Fibroblast of mammary gland (primary cell): ENCODE measurements around the gene NTN3.

Source experiments
- DNase-seq: peaks from one replicate; pipeline ENCODE4 v3.0.0-alpha.2; 2010; ENCODE audit warnings: low read depth
- H3K4me3 ChIP-seq: 2 replicates; pipeline ENCODE4 v1.5.1; 2011; ENCODE audit warnings: low read depth, mild to moderate bottlenecking, low read length, moderate library complexity; ENCODE audit not compliant: control insufficient read depth
- CTCF ChIP-seq: conservative IDR thresholded peaks from 2 replicates; pipeline ENCODE4 v1.5.1; 2011; ENCODE audit warnings: low read depth, low read length, inconsistent platforms; ENCODE audit not compliant: control insufficient read depth, insufficient read depth

NTN3 gene

GRCh38 chr16:2493605-2494004 is 22.5 kb downstream of the NTN3 start:
- no peak overlapping the region for H3K4me3 ChIP-seq
- DNase-seq = no peak
- TF ChIP-seq CTCF = no peak

DNA sequence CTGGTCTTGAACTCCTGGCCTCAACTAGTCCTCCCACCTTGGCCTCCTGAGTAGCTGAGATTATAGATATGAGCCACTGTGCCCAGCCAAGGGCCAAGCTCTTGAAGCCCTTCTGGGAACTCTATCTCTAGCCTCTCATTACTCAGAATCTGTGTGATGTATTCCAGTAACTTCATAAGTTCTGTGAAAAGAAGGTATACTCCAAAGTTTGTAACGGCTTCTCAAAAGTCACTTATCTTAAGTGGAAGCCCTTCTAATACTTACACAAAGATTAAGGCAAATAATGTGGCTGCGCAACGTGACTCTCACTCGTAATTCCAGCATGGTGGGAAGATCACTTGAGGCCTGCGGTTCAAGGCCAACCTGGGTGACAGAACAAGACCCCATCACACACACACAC is 23.5 kb downstream of the NTN3 start:
- no peak for DNase-seq
- TF ChIP-seq CTCF = no peak
- no peak overlapping the region for H3K4me3 ChIP-seq

DNA sequence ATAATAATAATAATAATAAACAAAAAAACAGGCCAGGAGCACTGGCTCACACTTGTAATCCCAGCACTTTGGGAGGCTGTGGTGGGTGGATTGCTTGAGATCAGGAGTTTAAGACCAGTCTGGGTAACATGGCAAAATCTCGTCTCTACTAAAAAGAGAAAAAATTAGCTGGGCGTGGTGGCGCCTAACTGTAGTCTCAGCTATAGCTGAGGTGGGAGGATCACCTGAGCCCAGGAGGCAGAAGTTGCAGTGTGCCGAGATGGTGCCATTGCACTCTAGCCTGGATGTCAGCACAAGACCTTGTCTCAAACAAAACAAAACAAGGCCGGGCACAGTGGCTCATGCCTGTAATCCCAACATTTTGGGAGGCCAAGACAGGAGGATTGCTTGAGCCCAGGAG is 23.9 kb downstream of the NTN3 start:
- no peak for TF ChIP-seq CTCF
- DNase-seq = no peak
- H3K4me3 ChIP-seq = no peak overlapping the region

DNA sequence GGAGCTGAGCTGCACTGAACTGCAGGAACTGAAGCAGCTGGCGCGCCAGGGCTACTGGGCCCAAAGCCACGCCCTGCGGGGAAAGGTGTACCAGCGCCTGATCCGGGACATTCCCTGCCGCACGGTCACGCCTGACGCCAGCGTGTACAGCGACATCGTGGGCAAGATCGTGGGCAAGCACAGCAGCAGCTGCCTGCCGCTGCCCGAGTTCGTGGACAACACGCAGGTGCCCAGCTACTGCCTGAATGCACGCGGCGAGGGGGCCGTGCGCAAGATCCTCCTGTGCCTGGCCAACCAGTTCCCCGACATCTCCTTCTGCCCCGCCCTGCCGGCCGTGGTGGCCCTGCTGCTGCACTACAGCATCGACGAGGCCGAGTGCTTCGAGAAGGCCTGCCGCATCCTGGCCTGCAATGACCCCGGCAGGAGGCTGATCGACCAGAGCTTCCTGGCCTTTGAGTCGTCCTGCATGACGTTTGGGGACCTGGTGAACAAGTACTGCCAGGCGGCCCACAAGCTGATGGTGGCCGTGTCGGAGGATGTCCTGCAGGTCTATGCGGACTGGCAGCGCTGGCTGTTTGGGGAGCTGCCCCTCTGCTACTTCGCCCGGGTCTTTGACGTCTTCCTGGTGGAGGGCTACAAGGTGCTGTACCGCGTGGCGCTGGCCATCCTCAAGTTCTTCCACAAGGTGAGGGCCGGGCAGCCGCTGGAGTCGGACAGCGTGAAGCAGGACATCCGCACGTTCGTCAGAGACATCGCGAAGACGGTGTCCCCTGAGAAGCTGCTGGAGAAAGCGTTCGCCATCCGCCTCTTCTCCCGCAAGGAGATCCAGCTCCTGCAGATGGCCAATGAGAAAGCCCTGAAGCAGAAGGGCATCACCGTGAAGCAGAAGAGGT is 25.4 kb downstream of the NTN3 start:
- DNase-seq = no peak
- H3K4me3 ChIP-seq = no peak overlapping the region
- no peak for TF ChIP-seq CTCF

- TF ChIP-seq CTCF = no peak
- H3K4me3 ChIP-seq = no peak overlapping the region
- DNase-seq = peak; percentile 33
Observed at GRCh38 chr16:2497116-2497630, 26.1 kb downstream of the NTN3 start.

- H3K4me3 ChIP-seq = no peak overlapping the region
- no peak for DNase-seq
- no peak for TF ChIP-seq CTCF
Observed at GRCh38 chr16:2497695-2498484, 26.8 kb downstream of the NTN3 start.
